ENCODE measurements around the gene GLIPR1. TPM values are rescaled to one million over a fixed set of nuclear protein-coding genes. Genes with fewer than 3 reads are reported as not detected.

Gene GLIPR1
- polyA plus RNA-seq, 1 of the 3 experiments (the other 2 are of a cell fraction): 75.6 TPM

DNA sequence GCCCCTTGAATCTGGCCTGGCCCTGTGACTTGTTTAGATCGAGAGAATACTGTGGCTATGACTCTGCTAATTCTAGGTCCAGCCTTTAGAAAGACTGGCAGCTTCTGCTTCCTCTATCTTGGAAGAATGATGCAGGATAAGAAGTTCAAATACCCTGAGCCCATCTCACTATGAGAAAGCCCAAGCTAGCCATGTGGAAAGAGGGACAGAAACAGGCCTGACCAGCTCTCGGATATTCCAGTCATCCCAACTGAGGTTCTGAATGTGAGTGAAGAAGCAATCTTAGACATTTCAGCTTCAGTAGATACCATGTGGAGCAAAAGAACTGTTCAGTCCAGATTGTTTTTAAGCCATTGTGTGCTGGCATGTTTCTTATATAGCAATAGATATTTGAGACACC, 48.1 kb downstream of the GLIPR1 start:
- no peak for DNase-seq
- CTCF ChIA-PET: interaction anchor here (1.1 to 8.6 kb wide), 8 partner anchors 17 to 1263 kb away, joined by 3 to 166 read pairs (median 8); partner anchors contain the start of gene PHLDA1
- Histone ChIP-seq H3K9me2 (no peaks in the 10 kb centered on the region), H3K27ac (ENCODE audit: low read depth in 2 of 2, low read length in 1 of 2) (no peak overlapping the region), H3K4me1 (ENCODE audit: control insufficient read depth in 1 of 2, insufficient read depth in 2 of 2, low read depth in 1 of 2, low read length in 1 of 2) (no peaks in the 10 kb centered on the region; a peak in 2 of 4 replicates), H3K4me3 (ENCODE audit: low read depth in 2 of 2, low read length in 1 of 2) (no peak overlapping the region), H3F3A (replicated peaks; ENCODE audit: insufficient read depth) (no peaks in the 10 kb centered on the region), H4K20me1 (ENCODE audit: insufficient read depth) (no peaks in the 10 kb centered on the region), H3K4me2 (no peak overlapping the region), H2AFZ (ENCODE audit: low read depth) (no peak overlapping the region), H3K27me3 (ENCODE audit: insufficient read depth) (no peaks in the 10 kb centered on the region), H3K9ac (no peak overlapping the region), H3K36me3 (replicated peaks in 1 of 2; ENCODE audit: control insufficient read depth in 1 of 2, insufficient read depth in 2 of 2, low read length in 1 of 2) (no peaks in the 10 kb centered on the region), H3K9me3 (no peaks in the 10 kb centered on the region), H3K79me2 (ENCODE audit: insufficient read depth) (no peaks in the 10 kb centered on the region)
- POLR2A ChIA-PET: interaction anchor here (1.0 kb wide), 1 partner anchor 512 kb away, joined by 3 read pairs; no protein-coding TSS in a partner anchor
- WGBS (ENCODE audit: low lambda C conversion rate): 95% methylated on average over 2 of the region's 2 CpGs
- no peak for TF ChIP-seq FOXJ3 (CRISPR knock-in tag; IDR thresholded peaks at IDR 0.05)
- no peak for TF ChIP-seq GABPA (IDR thresholded peaks at IDR 0.05; ENCODE audit: low read depth)
- TF ChIP-seq, protein P1, sequence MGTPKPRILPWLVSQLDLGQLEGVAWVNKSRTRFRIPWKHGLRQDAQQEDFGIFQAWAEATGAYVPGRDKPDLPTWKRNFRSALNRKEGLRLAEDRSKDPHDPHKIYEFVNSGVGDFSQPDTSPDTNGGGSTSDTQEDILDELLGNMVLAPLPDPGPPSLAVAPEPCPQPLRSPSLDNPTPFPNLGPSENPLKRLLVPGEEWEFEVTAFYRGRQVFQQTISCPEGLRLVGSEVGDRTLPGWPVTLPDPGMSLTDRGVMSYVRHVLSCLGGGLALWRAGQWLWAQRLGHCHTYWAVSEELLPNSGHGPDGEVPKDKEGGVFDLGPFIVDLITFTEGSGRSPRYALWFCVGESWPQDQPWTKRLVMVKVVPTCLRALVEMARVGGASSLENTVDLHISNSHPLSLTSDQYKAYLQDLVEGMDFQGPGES (IDR thresholded peaks at IDR 0.05; ENCODE audit: low read depth, low read length): no peak
- TF ChIP-seq RAD21 (IDR thresholded peaks at IDR 0.05; ENCODE audit: low read length): no peak
- TF ChIP-seq ELF1 (IDR thresholded peaks at IDR 0.05): no peak
- TF ChIP-seq YY1 (IDR thresholded peaks at IDR 0.05; ENCODE audit: low read depth): no peak
- TF ChIP-seq TCF12 (IDR thresholded peaks at IDR 0.05): no peak
- TF ChIP-seq FOSL2 (IDR thresholded peaks at IDR 0.05; ENCODE audit: borderline replicate concordance, low read depth): no peak
- no peak for TF ChIP-seq POLR2AphosphoS5 (IDR thresholded peaks at IDR 0.05; ENCODE audit: low read depth, low read length)
- TF ChIP-seq, protein P2, sequence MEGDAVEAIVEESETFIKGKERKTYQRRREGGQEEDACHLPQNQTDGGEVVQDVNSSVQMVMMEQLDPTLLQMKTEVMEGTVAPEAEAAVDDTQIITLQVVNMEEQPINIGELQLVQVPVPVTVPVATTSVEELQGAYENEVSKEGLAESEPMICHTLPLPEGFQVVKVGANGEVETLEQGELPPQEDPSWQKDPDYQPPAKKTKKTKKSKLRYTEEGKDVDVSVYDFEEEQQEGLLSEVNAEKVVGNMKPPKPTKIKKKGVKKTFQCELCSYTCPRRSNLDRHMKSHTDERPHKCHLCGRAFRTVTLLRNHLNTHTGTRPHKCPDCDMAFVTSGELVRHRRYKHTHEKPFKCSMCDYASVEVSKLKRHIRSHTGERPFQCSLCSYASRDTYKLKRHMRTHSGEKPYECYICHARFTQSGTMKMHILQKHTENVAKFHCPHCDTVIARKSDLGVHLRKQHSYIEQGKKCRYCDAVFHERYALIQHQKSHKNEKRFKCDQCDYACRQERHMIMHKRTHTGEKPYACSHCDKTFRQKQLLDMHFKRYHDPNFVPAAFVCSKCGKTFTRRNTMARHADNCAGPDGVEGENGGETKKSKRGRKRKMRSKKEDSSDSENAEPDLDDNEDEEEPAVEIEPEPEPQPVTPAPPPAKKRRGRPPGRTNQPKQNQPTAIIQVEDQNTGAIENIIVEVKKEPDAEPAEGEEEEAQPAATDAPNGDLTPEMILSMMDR (IDR thresholded peaks at IDR 0.05): no peak
- TF ChIP-seq JUND (IDR thresholded peaks at IDR 0.05): no peak
- TF ChIP-seq CHD2 (IDR thresholded peaks at IDR 0.05; ENCODE audit: low read length, partially characterized antibody): no peak
- TF ChIP-seq RFX5 (IDR thresholded peaks at IDR 0.05; ENCODE audit: low read length): no peak
- no peak for TF ChIP-seq GATA2 (CRISPR knock-in tag; IDR thresholded peaks at IDR 0.05)
- TF ChIP-seq RCOR1 (IDR thresholded peaks at IDR 0.05; ENCODE audit: low read length): no peak
- no peak for TF ChIP-seq EP300 (IDR thresholded peaks at IDR 0.05; ENCODE audit: borderline replicate concordance in 1 of 2, low read depth in 1 of 2, low read length in 1 of 2)
- no peak for TF ChIP-seq FOXM1 (IDR thresholded peaks at IDR 0.05; ENCODE audit: low read depth)
- no peak for TF ChIP-seq RXRA (IDR thresholded peaks at IDR 0.05; ENCODE audit: borderline replicate concordance, low read depth)
- TF ChIP-seq, protein P3, sequence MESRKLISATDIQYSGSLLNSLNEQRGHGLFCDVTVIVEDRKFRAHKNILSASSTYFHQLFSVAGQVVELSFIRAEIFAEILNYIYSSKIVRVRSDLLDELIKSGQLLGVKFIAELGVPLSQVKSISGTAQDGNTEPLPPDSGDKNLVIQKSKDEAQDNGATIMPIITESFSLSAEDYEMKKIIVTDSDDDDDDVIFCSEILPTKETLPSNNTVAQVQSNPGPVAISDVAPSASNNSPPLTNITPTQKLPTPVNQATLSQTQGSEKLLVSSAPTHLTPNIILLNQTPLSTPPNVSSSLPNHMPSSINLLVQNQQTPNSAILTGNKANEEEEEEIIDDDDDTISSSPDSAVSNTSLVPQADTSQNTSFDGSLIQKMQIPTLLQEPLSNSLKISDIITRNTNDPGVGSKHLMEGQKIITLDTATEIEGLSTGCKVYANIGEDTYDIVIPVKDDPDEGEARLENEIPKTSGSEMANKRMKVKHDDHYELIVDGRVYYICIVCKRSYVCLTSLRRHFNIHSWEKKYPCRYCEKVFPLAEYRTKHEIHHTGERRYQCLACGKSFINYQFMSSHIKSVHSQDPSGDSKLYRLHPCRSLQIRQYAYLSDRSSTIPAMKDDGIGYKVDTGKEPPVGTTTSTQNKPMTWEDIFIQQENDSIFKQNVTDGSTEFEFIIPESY (IDR thresholded peaks at IDR 0.05; ENCODE audit: borderline replicate concordance, low read depth): no peak
- no peak for TF ChIP-seq EZH2phosphoT487 (IDR thresholded peaks at IDR 0.05; ENCODE audit: borderline replicate concordance, low read depth)

All from SK-N-SH (cell line).